ENCODE data around the gene CBX6. TPM values are rescaled to one million over a fixed set of nuclear protein-coding genes. Genes with fewer than 3 reads are reported as not detected.

The CBX6 gene
- total and polyA plus RNA-seq, 9 of the 15 experiments (the other 6 are each of a cell fraction or from before 2014, with no cell fraction given): 0.75 to 31.6 (median 8.0) TPM

DNA sequence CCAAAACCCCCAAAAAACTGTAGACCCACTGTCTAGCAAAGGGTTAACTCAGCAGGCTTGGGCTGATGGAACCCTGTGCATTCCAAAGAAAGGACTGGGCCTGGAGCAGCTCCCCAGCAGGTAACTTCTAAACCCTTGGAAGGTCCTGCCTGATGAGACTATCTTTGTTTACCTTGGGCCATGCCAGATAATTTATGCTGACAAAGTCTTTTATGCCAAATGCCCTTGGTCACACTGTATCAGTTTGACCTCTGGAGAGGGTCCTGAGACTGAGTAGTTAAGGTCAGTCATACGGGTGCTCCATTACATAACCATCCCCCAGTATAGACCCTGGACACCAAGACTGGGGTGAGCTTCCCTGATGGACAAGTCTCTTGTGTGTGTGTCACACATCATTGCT lies 56.2 kb downstream of the CBX6 start (continued):
- TF ChIP-seq CBX1 (IDR thresholded peaks at IDR 0.05; ENCODE audit: low read depth) (no peak), ZNF707 (CRISPR knock-in tag; conservative IDR thresholded peaks at IDR 0.05) (no peak), MAFF (IDR thresholded peaks at IDR 0.05; ENCODE audit: low read length) (peak; percentile 66), ZNF263 (CRISPR knock-in tag; IDR thresholded peaks at IDR 0.05; ENCODE audit: borderline replicate concordance) (no peak), ZNF644 (tag; IDR thresholded peaks at IDR 0.05; ENCODE audit: low read depth) (no peak), HNRNPH1 (optimal IDR thresholded peaks at IDR 0.05; ENCODE audit: low read depth, low read length) (no peak), POLR2G (IDR thresholded peaks at IDR 0.05; ENCODE audit: low read depth, low read length) (no peak), C11orf30 (IDR thresholded peaks at IDR 0.05; ENCODE audit: low read depth) (peak; percentile 43), GABPA (tag; conservative IDR thresholded peaks at IDR 0.05; ENCODE audit: low read depth) (no peak), RAD51 (IDR thresholded peaks at IDR 0.05; ENCODE audit: borderline replicate concordance, low read depth) (no peak), BCOR (IDR thresholded peaks at IDR 0.05) (no peak), CBX8 (IDR thresholded peaks at IDR 0.05; ENCODE audit: borderline replicate concordance, extremely low read depth, low read depth, low read length, poor library complexity, severe bottlenecking) (no peak), MAFG (tag; conservative IDR thresholded peaks at IDR 0.05) (peak; percentile 65), TGIF2 (CRISPR knock-in tag; IDR thresholded peaks at IDR 0.05) (no peak)
- TF ChIP-seq, protein P1, sequence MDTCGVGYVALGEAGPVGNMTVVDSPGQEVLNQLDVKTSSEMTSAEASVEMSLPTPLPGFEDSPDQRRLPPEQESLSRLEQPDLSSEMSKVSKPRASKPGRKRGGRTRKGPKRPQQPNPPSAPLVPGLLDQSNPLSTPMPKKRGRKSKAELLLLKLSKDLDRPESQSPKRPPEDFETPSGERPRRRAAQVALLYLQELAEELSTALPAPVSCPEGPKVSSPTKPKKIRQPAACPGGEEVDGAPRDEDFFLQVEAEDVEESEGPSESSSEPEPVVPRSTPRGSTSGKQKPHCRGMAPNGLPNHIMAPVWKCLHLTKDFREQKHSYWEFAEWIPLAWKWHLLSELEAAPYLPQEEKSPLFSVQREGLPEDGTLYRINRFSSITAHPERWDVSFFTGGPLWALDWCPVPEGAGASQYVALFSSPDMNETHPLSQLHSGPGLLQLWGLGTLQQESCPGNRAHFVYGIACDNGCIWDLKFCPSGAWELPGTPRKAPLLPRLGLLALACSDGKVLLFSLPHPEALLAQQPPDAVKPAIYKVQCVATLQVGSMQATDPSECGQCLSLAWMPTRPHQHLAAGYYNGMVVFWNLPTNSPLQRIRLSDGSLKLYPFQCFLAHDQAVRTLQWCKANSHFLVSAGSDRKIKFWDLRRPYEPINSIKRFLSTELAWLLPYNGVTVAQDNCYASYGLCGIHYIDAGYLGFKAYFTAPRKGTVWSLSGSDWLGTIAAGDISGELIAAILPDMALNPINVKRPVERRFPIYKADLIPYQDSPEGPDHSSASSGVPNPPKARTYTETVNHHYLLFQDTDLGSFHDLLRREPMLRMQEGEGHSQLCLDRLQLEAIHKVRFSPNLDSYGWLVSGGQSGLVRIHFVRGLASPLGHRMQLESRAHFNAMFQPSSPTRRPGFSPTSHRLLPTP (IDR thresholded peaks at IDR 0.05; ENCODE audit: borderline replicate concordance, extremely low read depth, insufficient read length): no peak
- TF ChIP-seq, protein P2, sequence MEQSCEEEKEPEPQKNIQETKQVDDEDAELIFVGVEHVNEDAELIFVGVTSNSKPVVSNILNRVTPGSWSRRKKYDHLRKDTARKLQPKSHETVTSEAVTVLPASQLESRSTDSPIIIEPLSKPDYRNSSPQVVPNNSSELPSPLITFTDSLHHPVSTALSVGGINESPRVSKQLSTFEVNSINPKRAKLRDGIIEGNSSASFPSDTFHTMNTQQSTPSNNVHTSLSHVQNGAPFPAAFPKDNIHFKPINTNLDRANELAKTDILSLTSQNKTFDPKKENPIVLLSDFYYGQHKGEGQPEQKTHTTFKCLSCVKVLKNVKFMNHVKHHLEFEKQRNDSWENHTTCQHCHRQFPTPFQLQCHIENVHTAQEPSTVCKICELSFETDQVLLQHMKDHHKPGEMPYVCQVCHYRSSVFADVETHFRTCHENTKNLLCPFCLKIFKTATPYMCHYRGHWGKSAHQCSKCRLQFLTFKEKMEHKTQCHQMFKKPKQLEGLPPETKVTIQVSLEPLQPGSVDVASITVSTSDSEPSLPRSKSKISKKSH (CRISPR knock-in tag; IDR thresholded peaks at IDR 0.05): no peak
- TF ChIP-seq, protein P3, sequence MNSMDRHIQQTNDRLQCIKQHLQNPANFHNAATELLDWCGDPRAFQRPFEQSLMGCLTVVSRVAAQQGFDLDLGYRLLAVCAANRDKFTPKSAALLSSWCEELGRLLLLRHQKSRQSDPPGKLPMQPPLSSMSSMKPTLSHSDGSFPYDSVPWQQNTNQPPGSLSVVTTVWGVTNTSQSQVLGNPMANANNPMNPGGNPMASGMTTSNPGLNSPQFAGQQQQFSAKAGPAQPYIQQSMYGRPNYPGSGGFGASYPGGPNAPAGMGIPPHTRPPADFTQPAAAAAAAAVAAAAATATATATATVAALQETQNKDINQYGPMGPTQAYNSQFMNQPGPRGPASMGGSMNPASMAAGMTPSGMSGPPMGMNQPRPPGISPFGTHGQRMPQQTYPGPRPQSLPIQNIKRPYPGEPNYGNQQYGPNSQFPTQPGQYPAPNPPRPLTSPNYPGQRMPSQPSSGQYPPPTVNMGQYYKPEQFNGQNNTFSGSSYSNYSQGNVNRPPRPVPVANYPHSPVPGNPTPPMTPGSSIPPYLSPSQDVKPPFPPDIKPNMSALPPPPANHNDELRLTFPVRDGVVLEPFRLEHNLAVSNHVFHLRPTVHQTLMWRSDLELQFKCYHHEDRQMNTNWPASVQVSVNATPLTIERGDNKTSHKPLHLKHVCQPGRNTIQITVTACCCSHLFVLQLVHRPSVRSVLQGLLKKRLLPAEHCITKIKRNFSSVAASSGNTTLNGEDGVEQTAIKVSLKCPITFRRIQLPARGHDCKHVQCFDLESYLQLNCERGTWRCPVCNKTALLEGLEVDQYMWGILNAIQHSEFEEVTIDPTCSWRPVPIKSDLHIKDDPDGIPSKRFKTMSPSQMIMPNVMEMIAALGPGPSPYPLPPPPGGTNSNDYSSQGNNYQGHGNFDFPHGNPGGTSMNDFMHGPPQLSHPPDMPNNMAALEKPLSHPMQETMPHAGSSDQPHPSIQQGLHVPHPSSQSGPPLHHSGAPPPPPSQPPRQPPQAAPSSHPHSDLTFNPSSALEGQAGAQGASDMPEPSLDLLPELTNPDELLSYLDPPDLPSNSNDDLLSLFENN (IDR thresholded peaks at IDR 0.05; ENCODE audit: low read depth in 2 of 2, low read length in 2 of 2): no peak
- TF ChIP-seq, protein P4, sequence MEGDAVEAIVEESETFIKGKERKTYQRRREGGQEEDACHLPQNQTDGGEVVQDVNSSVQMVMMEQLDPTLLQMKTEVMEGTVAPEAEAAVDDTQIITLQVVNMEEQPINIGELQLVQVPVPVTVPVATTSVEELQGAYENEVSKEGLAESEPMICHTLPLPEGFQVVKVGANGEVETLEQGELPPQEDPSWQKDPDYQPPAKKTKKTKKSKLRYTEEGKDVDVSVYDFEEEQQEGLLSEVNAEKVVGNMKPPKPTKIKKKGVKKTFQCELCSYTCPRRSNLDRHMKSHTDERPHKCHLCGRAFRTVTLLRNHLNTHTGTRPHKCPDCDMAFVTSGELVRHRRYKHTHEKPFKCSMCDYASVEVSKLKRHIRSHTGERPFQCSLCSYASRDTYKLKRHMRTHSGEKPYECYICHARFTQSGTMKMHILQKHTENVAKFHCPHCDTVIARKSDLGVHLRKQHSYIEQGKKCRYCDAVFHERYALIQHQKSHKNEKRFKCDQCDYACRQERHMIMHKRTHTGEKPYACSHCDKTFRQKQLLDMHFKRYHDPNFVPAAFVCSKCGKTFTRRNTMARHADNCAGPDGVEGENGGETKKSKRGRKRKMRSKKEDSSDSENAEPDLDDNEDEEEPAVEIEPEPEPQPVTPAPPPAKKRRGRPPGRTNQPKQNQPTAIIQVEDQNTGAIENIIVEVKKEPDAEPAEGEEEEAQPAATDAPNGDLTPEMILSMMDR (IDR thresholded peaks at IDR 0.05 in 2 of 3, conservative IDR thresholded peaks at IDR 0.05 in 1 of 3; ENCODE audit: insufficient read depth in 2 of 3, low read depth in 1 of 3, low read length in 3 of 3): no peak

Measured in K562 (cell line).